H1 (cell line): ENCODE measurements around the gene MAML3. TPM values are rescaled to one million over a fixed set of nuclear protein-coding genes. Genes with fewer than 3 reads are reported as not detected.

Experiments used
- CTCF ChIA-PET: fragments of 300-600 bp; sonication (Branson Sonifier 250); formaldehyde crosslinking; loops from one replicate; lab custom pipeline; 2021; ENCODE audit not compliant: partially characterized antibody; lab: Charles Lee
- POLR2A ChIA-PET: fragments of 300-600 bp; sonication (Branson Sonifier 250); formaldehyde crosslinking; loops from one replicate; lab custom pipeline; 2021; ENCODE audit warnings: inconsistent platforms; ENCODE audit not compliant: partially characterized antibody; lab: Charles Lee
- DNase-seq, 2 experiments: peaks; one replicate each; pipeline versions ENCODE4 v3.0.0 to v3.0.0-alpha.2; 2010 to 2022; ENCODE audit warnings: low spot score in 2 of 2, low read depth in 1 of 2, mixed read lengths in 1 of 2
- FAIRE-seq: peaks from 2 replicates; lab custom pipeline; 2011; peaks lifted over from hg19 to GRCh38; lab: Jason Lieb, UNC
- H2AFZ ChIP-seq: 2 replicates; pipeline ENCODE4 v1.8.1; 2012; ENCODE audit warnings: low read length, inconsistent platforms
- H2AK5ac ChIP-seq: 2 replicates; pipeline ENCODE4 v1.6.1; 2013; ENCODE audit warnings: low read depth, low read length
- H2BK120ac ChIP-seq: replicated peaks from 2 replicates; pipeline ENCODE3; 2013; ENCODE audit warnings: low read depth, low read length, inconsistent platforms
- H2BK12ac ChIP-seq: 2 replicates; pipeline ENCODE4 v1.6.1; 2013; ENCODE audit warnings: low read depth, low read length
- H2BK15ac ChIP-seq: 2 replicates; pipeline ENCODE4 v1.6.1; 2013; ENCODE audit warnings: low read length
- H2BK20ac ChIP-seq: 2 replicates; pipeline ENCODE4 v1.6.1; 2013; ENCODE audit warnings: low read length
- H2BK5ac ChIP-seq: 2 replicates; pipeline ENCODE4 v1.6.1; 2013; ENCODE audit warnings: low read depth, low read length
- H3K14ac ChIP-seq: 2 replicates; pipeline ENCODE4 v1.6.1; 2013; ENCODE audit warnings: inconsistent platforms; ENCODE audit not compliant: insufficient read length
- H3K18ac ChIP-seq: 2 replicates; pipeline ENCODE4 v1.6.1; 2013; ENCODE audit warnings: low read length; ENCODE audit errors: extremely low read depth
- H3K23ac ChIP-seq: 2 replicates; pipeline ENCODE4 v1.6.1; 2013; ENCODE audit warnings: inconsistent platforms; ENCODE audit not compliant: insufficient read length
- H3K23me2 ChIP-seq: 2 replicates; pipeline ENCODE4 v1.6.1; 2013; ENCODE audit warnings: low read depth, low read length
- H3K27ac ChIP-seq: 2 replicates; pipeline ENCODE4 v1.6.1; 2011; ENCODE audit warnings: low read depth, low read length, inconsistent platforms
- H3K27me3 ChIP-seq, 4 experiments: replicated peaks in 1 of 4; 1 replicate in 1 of 4; 2 replicates in 3 of 4; pipeline versions ENCODE4 v1.6.1 to v1.8.1; 2011 to 2013; ENCODE audit warnings: low read length in 3 of 4, mild to moderate bottlenecking in 3 of 4, inconsistent platforms in 2 of 4, mixed read lengths in 2 of 4, moderate library complexity in 1 of 4; ENCODE audit not compliant: control insufficient read depth in 3 of 4, insufficient read depth in 3 of 4; ENCODE audit errors: extremely low read depth in 1 of 4
- H3K36me3 ChIP-seq, 4 experiments: 2 replicates each; pipeline versions ENCODE4 v1.6.1 to v1.8.1; 2011 to 2013; ENCODE audit warnings: mild to moderate bottlenecking in 4 of 4, low read length in 3 of 4, moderate library complexity in 2 of 4, control low read depth in 1 of 4, inconsistent platforms in 1 of 4; ENCODE audit not compliant: insufficient read depth in 4 of 4, control insufficient read depth in 2 of 4
- H3K4ac ChIP-seq: replicated peaks from 2 replicates; pipeline ENCODE3; 2013; ENCODE audit warnings: low read length, low read depth, mixed read lengths, inconsistent platforms; ENCODE audit not compliant: insufficient read length
- H3K4me1 ChIP-seq, 4 experiments: replicated peaks in 1 of 4; 1 replicate in 1 of 4; 2 replicates in 3 of 4; pipeline versions ENCODE4 v1.6.1 to v1.8.1; 2011 to 2013; ENCODE audit warnings: low read length in 3 of 4, inconsistent platforms in 2 of 4, mixed read lengths in 1 of 4; ENCODE audit not compliant: insufficient read depth in 4 of 4, control insufficient read depth in 3 of 4
- H3K4me2 ChIP-seq, 2 experiments: 2 replicates each; pipeline versions ENCODE4 v1.6.1 to v1.8.1; 2011 to 2013; ENCODE audit warnings: low read depth in 2 of 2, low read length in 2 of 2, control low read depth in 1 of 2, inconsistent platforms in 1 of 2, mild to moderate bottlenecking in 1 of 2; ENCODE audit not compliant: insufficient read depth in 1 of 2
- H3K4me3 ChIP-seq, 4 experiments: fragments of 200-600, 300-600 bp in 1 of 4; sonication (generic), shearing (Covaris generic), sonication (Bioruptor Twin) in 1 of 4; 2 replicates each; pipeline versions ENCODE4 v1.5.1 to v1.8.1; 2011 to 2016; ENCODE audit warnings: low read length in 4 of 4, low read depth in 3 of 4, control low read depth in 2 of 4, inconsistent platforms in 2 of 4, mild to moderate bottlenecking in 2 of 4, mixed read lengths in 1 of 4, moderate library complexity in 1 of 4; ENCODE audit not compliant: insufficient read depth in 2 of 4; ENCODE audit errors: extremely low read depth in 1 of 4
- H3K56ac ChIP-seq: replicated peaks from 2 replicates; pipeline ENCODE3; 2013; ENCODE audit warnings: low read depth, mild to moderate bottlenecking, mixed read lengths, low read length, inconsistent platforms; ENCODE audit not compliant: insufficient read length
- H3K79me1 ChIP-seq: 2 replicates; pipeline ENCODE4 v1.6.1; 2013; ENCODE audit warnings: low read depth, low read length, control low read depth
- H3K79me2 ChIP-seq, 2 experiments: 2 replicates each; pipeline versions ENCODE4 v1.6.1 to v1.8.1; 2012 to 2013; ENCODE audit warnings: low read length in 2 of 2, mild to moderate bottlenecking in 2 of 2, inconsistent platforms in 1 of 2; ENCODE audit not compliant: insufficient read depth in 2 of 2, control insufficient read depth in 1 of 2
- H3K9ac ChIP-seq, 4 experiments: replicated peaks in 1 of 4; 1 replicate in 1 of 4; 2 replicates in 3 of 4; pipeline versions ENCODE4 v1.6.1 to v1.8.1; 2011 to 2013; ENCODE audit warnings: low read depth in 3 of 4, low read length in 3 of 4, control low read depth in 2 of 4, mild to moderate bottlenecking in 2 of 4, moderate library complexity in 2 of 4, inconsistent platforms in 1 of 4; ENCODE audit errors: extremely low read depth in 1 of 4
- H3K9me3 ChIP-seq, 2 experiments: 2 replicates each; pipeline versions ENCODE4 v1.6.1 to v1.8.1; 2012 to 2013; ENCODE audit warnings: mild to moderate bottlenecking in 2 of 2, moderate library complexity in 2 of 2, control low read depth in 1 of 2, inconsistent platforms in 1 of 2, low read depth in 1 of 2, low read length in 1 of 2, mixed read lengths in 1 of 2; ENCODE audit not compliant: insufficient read depth in 2 of 2
- H4K20me1 ChIP-seq, 2 experiments: replicated peaks in 1 of 2; 2 replicates each; pipeline versions ENCODE3 to v1.8.1; 2011 to 2013; ENCODE audit warnings: inconsistent platforms in 2 of 2, low read length in 2 of 2, mild to moderate bottlenecking in 1 of 2; ENCODE audit not compliant: insufficient read depth in 2 of 2, control insufficient read depth in 1 of 2
- H4K5ac ChIP-seq: 2 replicates; pipeline ENCODE4 v1.6.1; 2013; ENCODE audit warnings: low read length, low read depth, mixed read lengths, inconsistent platforms; ENCODE audit not compliant: insufficient read length
- H4K8ac ChIP-seq: 2 replicates; pipeline ENCODE4 v1.8.0; 2013; ENCODE audit warnings: mild to moderate bottlenecking, moderate library complexity, low read length, inconsistent platforms; ENCODE audit not compliant: insufficient read depth; ENCODE audit errors: extremely low read depth
- H4K91ac ChIP-seq: replicated peaks from 2 replicates; pipeline ENCODE3; 2013; ENCODE audit warnings: low read length, mixed read lengths, inconsistent platforms; ENCODE audit not compliant: insufficient read length
- BRCA1 ChIP-seq: IDR thresholded peaks from 2 replicates; pipeline ENCODE4 v1.6.1; 2012; ENCODE audit warnings: low read depth, low read length, improper control_type of control experiment
- CEBPB ChIP-seq: IDR thresholded peaks from 2 replicates; pipeline ENCODE4 v1.6.1; 2012; ENCODE audit warnings: low read depth, low read length
- CHD2 ChIP-seq: IDR thresholded peaks from 2 replicates; pipeline ENCODE4 v1.6.1; 2012; ENCODE audit warnings: low read length, improper control_type of control experiment
- HDAC6 ChIP-seq: IDR thresholded peaks from one replicate; pipeline ENCODE4 v1.7.1; 2012; ENCODE audit warnings: low read depth, mild to moderate bottlenecking, inconsistent platforms, low read length, moderate library complexity
- NRF1 ChIP-seq: IDR thresholded peaks from 2 replicates; pipeline ENCODE4 v1.6.1; 2011; ENCODE audit warnings: mild to moderate bottlenecking, low read depth, low read length, improper control_type of control experiment
- POU5F1 ChIP-seq: IDR thresholded peaks from 2 replicates; pipeline ENCODE4 v1.6.1; 2011; ENCODE audit warnings: low read depth, mild to moderate bottlenecking, low read length, moderate library complexity
- RNF2 ChIP-seq: fragments of 200-900, 300-1000 bp; sonication (generic); IDR thresholded peaks from 2 replicates; pipeline ENCODE4 v1.7.1; 2016; ENCODE audit warnings: borderline replicate concordance, low read depth, mild to moderate bottlenecking, antibody characterized with exemption, low read length; ENCODE audit not compliant: poor library complexity, severe bottlenecking; ENCODE audit errors: missing control alignments
- TAF7 ChIP-seq: optimal IDR thresholded peaks from 2 replicates; pipeline ENCODE3; 2011; ENCODE audit warnings: low read depth, mild to moderate bottlenecking, inconsistent platforms, low read length, moderate library complexity, borderline replicate concordance
- TBP ChIP-seq: IDR thresholded peaks from 2 replicates; pipeline ENCODE4 v1.6.1; 2011; ENCODE audit warnings: low read depth, low read length, improper control_type of control experiment
- ZNF274 ChIP-seq: IDR thresholded peaks from 2 replicates; pipeline ENCODE4 v1.7.0; 2012; ENCODE audit warnings: low read length, borderline replicate concordance; ENCODE audit errors: extremely low read depth
- WGBS, 2 experiments: shearing (Covaris generic) in 1 of 2; methylation state at CpG; one replicate each; pipeline versions ENCODE4 v1.1.6 to v1.1.7; 2013 to 2015; ENCODE audit warnings: low lambda C conversion rate in 2 of 2, mixed read lengths in 2 of 2, inconsistent platforms in 1 of 2, low coverage in 1 of 2, missing lambda C conversion rate in 1 of 2; ENCODE audit not compliant: insufficient replicate concordance in 2 of 2, insufficient coverage in 1 of 2, insufficient read length in 1 of 2; ENCODE audit errors: extremely low coverage in 1 of 2, missing lambda C conversion rate in 1 of 2; 5-methylcytosine and 5-hydroxymethylcytosine counted together
- polyA plus RNA-seq, 7 experiments: library from polyadenylated mRNA; depleted of rRNA in 3 of 7; stranded (reverse) in 5 of 7; unstranded in 2 of 7; fragments of >200 nt in 5 of 7; fragments of 200-250 nt in 2 of 7; gene quantifications; 1 replicate in 5 of 7; 2 replicates in 1 of 7; 4 replicates in 1 of 7; pipeline versions ENCODE4 v1.2.1 to v1.2.3, GENCODE V29; 2011 to 2013; ENCODE audit warnings: missing spikeins in 2 of 7, mixed read lengths in 2 of 7
- total RNA-seq: library from RNA; stranded (reverse); fragmentation: NEBNext Ultra II Directional; extraction: Animal tissue kit (Norgen Biotek cat#: 25700); gene quantifications from 2 replicates; pipeline ENCODE4 v1.2.1, GENCODE V29; 2021
- TF ChIP-seq, protein P1 (sequence below): IDR thresholded peaks from 2 replicates; pipeline ENCODE4 v1.6.1; 2011; ENCODE audit warnings: low read length, improper control_type of control experiment
- TF ChIP-seq, protein P2 (sequence below): IDR thresholded peaks from 2 replicates; pipeline ENCODE4 v1.6.1; 2012; ENCODE audit warnings: inconsistent platforms

Gene MAML3
- total and polyA plus RNA-seq, 2 of the 8 experiments (the other 6 are each of a cell fraction or from before 2014, with no cell fraction given), result 2.1 to 5.7 TPM

DNA sequence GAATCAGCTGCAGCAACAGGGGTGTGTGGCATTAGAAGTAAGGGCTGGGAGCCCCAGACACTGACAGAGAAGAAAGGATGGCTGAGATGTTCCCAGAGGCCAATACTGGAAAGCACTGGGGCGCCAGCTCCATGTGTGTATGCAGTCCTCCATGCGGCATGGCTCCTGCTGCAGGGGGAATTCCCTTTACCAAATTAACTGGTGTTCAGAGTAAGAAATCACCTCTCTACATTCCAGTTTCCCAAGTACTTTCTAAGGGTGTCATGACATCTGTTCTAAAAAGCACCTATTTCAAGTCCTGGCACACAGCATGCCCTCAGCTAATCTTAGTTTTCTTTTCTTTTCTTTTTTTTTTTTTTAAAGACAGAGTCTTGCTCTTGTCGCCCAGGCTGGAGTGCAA is 98.0 kb downstream of the MAML3 start:
- Histone ChIP-seq H3K23ac (no peak overlapping the region), H3K36me3 (no peaks in the 10 kb centered on the region), H3K9me3 (no peaks in the 10 kb centered on the region), H3K4me3 (no peak overlapping the region), H3K9ac (no peak overlapping the region), H3K79me2 (no peaks in the 10 kb centered on the region), H3K56ac (no peak overlapping the region), H3K4ac (no peak overlapping the region), H2BK5ac (no peak overlapping the region), H4K5ac (no peak overlapping the region), H2BK15ac (no peak overlapping the region), H3K27ac (no peak overlapping the region), H4K20me1 (no peaks in the 10 kb centered on the region), H3K27me3 (no peaks in the 10 kb centered on the region), H3K14ac (no peak overlapping the region), H2BK120ac (no peak overlapping the region), H4K91ac (no peak overlapping the region), H3K4me2 (no peak overlapping the region), H2AFZ (no peak overlapping the region), H3K18ac (no peak overlapping the region; the same call in 1 of the 2 replicates), H3K4me1 (peaks cover 0 to 2% (median 0%) of the 10 kb centered on the region in 4 experiments; a peak in 1 of 7 replicates), H2BK20ac (no peak overlapping the region), H2AK5ac (no peak overlapping the region), H3K23me2 (no peaks in the 10 kb centered on the region), H2BK12ac (no peak overlapping the region), H3K79me1 (no peaks in the 10 kb centered on the region), H4K8ac (no peak overlapping the region)
- CTCF ChIA-PET, result interaction anchor here (0.8 to 2.2 kb wide), 5 partner anchors 11 to 322 kb away, joined by 3 to 4 read pairs (median 4); no protein-coding TSS in a partner anchor
- WGBS, 2 experiments, result 90% methylated on average over 2 of the region's 3 CpGs; no CpG with 5 or more reads in 1 of the 2 experiments
- POLR2A ChIA-PET, result interaction anchor here (1.6 kb wide), 1 partner anchor 85 kb away, joined by 3 read pairs; no protein-coding TSS in a partner anchor
- FAIRE-seq (no peak), DNase-seq (no peak)
- no peak for TF ChIP-seq CHD2
- no peak for TF ChIP-seq POU5F1
- TF ChIP-seq, protein P1, sequence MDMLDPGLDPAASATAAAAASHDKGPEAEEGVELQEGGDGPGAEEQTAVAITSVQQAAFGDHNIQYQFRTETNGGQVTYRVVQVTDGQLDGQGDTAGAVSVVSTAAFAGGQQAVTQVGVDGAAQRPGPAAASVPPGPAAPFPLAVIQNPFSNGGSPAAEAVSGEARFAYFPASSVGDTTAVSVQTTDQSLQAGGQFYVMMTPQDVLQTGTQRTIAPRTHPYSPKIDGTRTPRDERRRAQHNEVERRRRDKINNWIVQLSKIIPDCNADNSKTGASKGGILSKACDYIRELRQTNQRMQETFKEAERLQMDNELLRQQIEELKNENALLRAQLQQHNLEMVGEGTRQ, result no peak
- no peak for TF ChIP-seq HDAC6
- TF ChIP-seq TAF7, result no peak
- no peak for TF ChIP-seq TBP
- TF ChIP-seq, protein P2, sequence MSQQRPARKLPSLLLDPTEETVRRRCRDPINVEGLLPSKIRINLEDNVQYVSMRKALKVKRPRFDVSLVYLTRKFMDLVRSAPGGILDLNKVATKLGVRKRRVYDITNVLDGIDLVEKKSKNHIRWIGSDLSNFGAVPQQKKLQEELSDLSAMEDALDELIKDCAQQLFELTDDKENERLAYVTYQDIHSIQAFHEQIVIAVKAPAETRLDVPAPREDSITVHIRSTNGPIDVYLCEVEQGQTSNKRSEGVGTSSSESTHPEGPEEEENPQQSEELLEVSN, result no peak
- no peak for TF ChIP-seq RNF2
- no peak for TF ChIP-seq ZNF274
- no peak for TF ChIP-seq CEBPB
- TF ChIP-seq NRF1, result no peak
- TF ChIP-seq BRCA1, result no peak
